KOPT-K1 (cell line): ENCODE results near the gene KCNK5.

ENCODE experiments used
- H3K27ac ChIP-seq: fragments of 200-600 bp; sonication (generic); 2 replicates; pipeline ENCODE4 v1.5.1; 2016; ENCODE audit warnings: antibody characterized with exemption, mild to moderate bottlenecking, low read depth, low read length; ENCODE audit not compliant: poor library complexity, severe bottlenecking
- H3K36me3 ChIP-seq: fragments of 200-600 bp; sonication (generic); 2 replicates; pipeline ENCODE4 v1.5.1; 2017; ENCODE audit warnings: antibody characterized with exemption, mild to moderate bottlenecking, low read length, moderate library complexity; ENCODE audit not compliant: insufficient read depth
- H3K9me3 ChIP-seq: fragments of 200-600 bp; sonication (generic); 2 replicates; pipeline ENCODE4 v1.5.1; 2017; ENCODE audit warnings: antibody characterized with exemption, low read length, mild to moderate bottlenecking; ENCODE audit not compliant: insufficient read depth, poor library complexity, severe bottlenecking

KCNK5 gene

GRCh38 chr6:39202166-39202565 is 27.1 kb downstream of the KCNK5 start:
- Histone ChIP-seq H3K27ac (no peak overlapping the region), H3K36me3 (peaks cover 50% of the 10 kb centered on the region; the same call in 1 of the 2 replicates), H3K9me3 (no peaks in the 10 kb centered on the region)

- Histone ChIP-seq H3K9me3 (no peaks in the 10 kb centered on the region), H3K36me3 (peaks cover 48% of the 10 kb centered on the region), H3K27ac (no peak overlapping the region)
Observed at GRCh38 chr6:39200498-39201020, 28.7 kb downstream of the KCNK5 start.

- H3K27ac ChIP-seq: no peak overlapping the region
- H3K36me3 ChIP-seq: peaks cover 52% of the 10 kb centered on the region
- H3K9me3 ChIP-seq: no peaks in the 10 kb centered on the region
Observed at GRCh38 chr6:39199976-39200375, 29.3 kb downstream of the KCNK5 start.

GRCh38 chr6:39199231-39199940 is 29.9 kb downstream of the KCNK5 start:
- H3K9me3 ChIP-seq: no peaks in the 10 kb centered on the region
- peaks cover 58% of the 10 kb centered on the region for H3K36me3 ChIP-seq
- no peak overlapping the region for H3K27ac ChIP-seq

- no peak overlapping the region for H3K27ac ChIP-seq
Observed at GRCh38 chr6:39198528-39198927, 30.7 kb downstream of the KCNK5 start.

GRCh38 chr6:39197922-39198500 is 31.3 kb downstream of the KCNK5 start:
- Histone ChIP-seq H3K9me3 (no peaks in the 10 kb centered on the region), H3K27ac (no peak overlapping the region)

More at GRCh38 chr6:39198528-39198927, 30.7 kb downstream of the KCNK5 start:
- H3K9me3 ChIP-seq: no peaks in the 10 kb centered on the region
- H3K36me3 ChIP-seq: peaks cover 67% of the 10 kb centered on the region

GRCh38 chr6:39197521-39197920 is 31.8 kb downstream of the KCNK5 start:
- Histone ChIP-seq H3K27ac (no peak overlapping the region), H3K9me3 (no peaks in the 10 kb centered on the region), H3K36me3 (peaks cover 66% of the 10 kb centered on the region)

More at GRCh38 chr6:39197922-39198500, 31.3 kb downstream of the KCNK5 start:
- H3K36me3 ChIP-seq: peaks cover 67% of the 10 kb centered on the region

GRCh38 chr6:39196673-39197091 is 32.6 kb downstream of the KCNK5 start:
- Histone ChIP-seq H3K36me3 (peaks cover 70% of the 10 kb centered on the region), H3K27ac (no peak overlapping the region), H3K9me3 (no peaks in the 10 kb centered on the region)

- peaks cover 76% of the 10 kb centered on the region for H3K36me3 ChIP-seq
- no peak overlapping the region for H3K27ac ChIP-seq
Observed at GRCh38 chr6:39195792-39196385, 33.4 kb downstream of the KCNK5 start.

GRCh38 chr6:39194466-39194865 is 34.8 kb downstream of the KCNK5 start:
- H3K27ac ChIP-seq: no peak overlapping the region
- H3K9me3 ChIP-seq: no peaks in the 10 kb centered on the region
- H3K36me3 ChIP-seq: peaks cover 79% of the 10 kb centered on the region

More at GRCh38 chr6:39195792-39196385, 33.4 kb downstream of the KCNK5 start:
- no peaks in the 10 kb centered on the region for H3K9me3 ChIP-seq

- Histone ChIP-seq H3K9me3 (no peaks in the 10 kb centered on the region), H3K36me3 (peaks cover 90% of the 10 kb centered on the region), H3K27ac (no peak overlapping the region)
Observed at GRCh38 chr6:39193201-39193791, 36.0 kb downstream of the KCNK5 start.

GRCh38 chr6:39192736-39193135 is 36.5 kb downstream of the KCNK5 start:
- no peak overlapping the region for H3K27ac ChIP-seq
- H3K36me3 ChIP-seq: peaks cover 96% of the 10 kb centered on the region
- H3K9me3 ChIP-seq: no peaks in the 10 kb centered on the region

GRCh38 chr6:39191236-39191930 is 37.9 kb downstream of the KCNK5 start:
- Histone ChIP-seq H3K9me3 (no peaks in the 10 kb centered on the region), H3K36me3 (peaks cover 99% of the 10 kb centered on the region), H3K27ac (no peak overlapping the region)

- H3K27ac ChIP-seq: no peak overlapping the region
- peaks cover 97% of the 10 kb centered on the region for H3K36me3 ChIP-seq
- H3K9me3 ChIP-seq: no peaks in the 10 kb centered on the region
Observed at GRCh38 chr6:39190545-39191235, 38.6 kb downstream of the KCNK5 start.
